ACC112 (cell line): ENCODE results near the gene SORCS3.

Experiments
- H2AFZ ChIP-seq: fragments of 200-600 bp; sonication (generic); one replicate; pipeline ENCODE4 v1.6.0; 2017; ENCODE audit warnings: antibody characterized with exemption, low read length; ENCODE audit not compliant: unreplicated experiment
- H3K27ac ChIP-seq: fragments of 200-600 bp; sonication (generic); 2 replicates; pipeline ENCODE4 v1.5.1; 2014; ENCODE audit warnings: low read depth, mild to moderate bottlenecking, antibody characterized with exemption, low read length, moderate library complexity
- H3K27me3 ChIP-seq: fragments of 200-600 bp; sonication (generic); 2 replicates; pipeline ENCODE4 v1.6.1; 2014; ENCODE audit warnings: mild to moderate bottlenecking, antibody characterized with exemption, low read length, moderate library complexity, mixed read lengths; ENCODE audit not compliant: insufficient read depth
- H3K36me3 ChIP-seq: fragments of 200-600 bp; sonication (generic); 2 replicates; pipeline ENCODE4 v1.6.1; 2016; ENCODE audit warnings: mild to moderate bottlenecking, antibody characterized with exemption, low read length, moderate library complexity, mixed read lengths; ENCODE audit not compliant: insufficient read depth
- H3K4me1 ChIP-seq: fragments of 200-600 bp; sonication (generic); one replicate; pipeline ENCODE4 v1.6.1; 2016; ENCODE audit warnings: low read length, mixed read lengths; ENCODE audit not compliant: insufficient read depth, unreplicated experiment, control insufficient read depth
- H3K4me3 ChIP-seq: fragments of 200-600 bp; sonication (generic); 2 replicates; pipeline ENCODE4 v1.5.1; 2014; ENCODE audit warnings: mild to moderate bottlenecking, low read depth, low read length
- H3K79me2 ChIP-seq: fragments of 200-600 bp; sonication (generic); one replicate; pipeline ENCODE4 v1.6.0; 2016; ENCODE audit warnings: low read length; ENCODE audit not compliant: control insufficient read depth, unreplicated experiment, insufficient read depth

Gene SORCS3

GRCh38 chr10:104641187-104641936 is at the start of gene SORCS3:
SORCS3 (plus strand) TSS chr10:104641290.
- Histone ChIP-seq H3K27ac (no peak within 1 kb of the TSS), H3K79me2 (no peaks in the 10 kb centered on the region), H3K27me3 (peaks cover 95% of the 10 kb centered on the region), H3K4me3 (no peak within 1 kb of the TSS), H2AFZ (no peak within 1 kb of the TSS), H3K4me1 (no peaks in the 10 kb centered on the region), H3K36me3 (no peaks in the 10 kb centered on the region)

DNA sequence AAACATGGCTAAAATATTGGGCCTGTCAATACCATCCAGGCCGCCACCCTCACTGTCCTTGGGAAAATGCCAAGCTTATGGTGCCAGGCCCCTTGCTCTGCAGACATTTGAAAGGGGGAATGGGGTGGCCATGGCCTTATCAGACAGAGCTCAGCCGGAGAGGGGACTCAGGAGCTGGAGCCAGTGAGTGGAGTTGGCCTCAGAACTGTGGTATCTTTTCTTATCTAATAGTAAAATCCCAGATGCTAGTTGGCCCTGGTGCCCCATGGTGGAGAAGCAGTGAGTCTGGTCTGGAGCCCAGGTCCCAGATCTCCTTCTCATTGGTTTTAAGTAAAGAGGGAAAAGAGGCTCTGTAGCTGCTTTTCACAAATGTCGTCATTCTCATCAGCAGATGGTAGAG is 49.6 kb upstream of the SORCS3 start:
- Histone ChIP-seq H3K4me1 (no peaks in the 10 kb centered on the region), H3K27me3 (peaks cover 26% of the 10 kb centered on the region; the same call in 1 of the 2 replicates), H3K27ac (no peak overlapping the region), H2AFZ (no peak overlapping the region), H3K4me3 (no peak overlapping the region), H3K36me3 (no peaks in the 10 kb centered on the region), H3K79me2 (no peaks in the 10 kb centered on the region)

DNA sequence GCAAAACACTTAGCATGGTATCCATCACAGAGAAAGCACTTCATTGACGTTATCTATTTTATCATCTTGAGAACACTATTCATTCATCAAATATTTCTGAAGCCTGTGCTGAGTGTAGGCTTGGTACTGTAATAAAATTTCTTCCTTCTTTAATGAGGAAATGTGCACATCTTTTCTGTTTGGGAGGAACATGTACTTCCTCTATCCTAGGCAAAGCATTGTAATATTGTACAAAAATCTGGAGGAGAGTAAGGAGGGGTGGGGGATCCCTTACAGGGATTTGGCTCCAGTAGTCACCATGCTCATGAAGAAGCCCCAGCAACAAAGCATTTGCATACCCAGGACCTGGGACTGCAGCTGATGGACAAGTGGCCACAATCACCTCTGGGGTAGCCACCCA is 39.9 kb upstream of the SORCS3 start:
- H3K4me1 ChIP-seq = no peaks in the 10 kb centered on the region
- no peak overlapping the region for H3K27ac ChIP-seq
- no peak overlapping the region for H2AFZ ChIP-seq
- H3K4me3 ChIP-seq = no peak overlapping the region
- no peaks in the 10 kb centered on the region for H3K79me2 ChIP-seq
- H3K27me3 ChIP-seq = peaks cover 18% of the 10 kb centered on the region
- no peaks in the 10 kb centered on the region for H3K36me3 ChIP-seq

GRCh38 chr10:104608091-104608828 is 32.8 kb upstream of the SORCS3 start:
- H3K4me3 ChIP-seq = no peak overlapping the region
- no peaks in the 10 kb centered on the region for H3K36me3 ChIP-seq
- H3K27ac ChIP-seq = no peak overlapping the region
- no peaks in the 10 kb centered on the region for H3K79me2 ChIP-seq
- H2AFZ ChIP-seq = no peak overlapping the region
- H3K4me1 ChIP-seq = no peaks in the 10 kb centered on the region
- 0 out of 2 replicates have a peak, but pooled peaks cover 3% of the 10 kb centered on the region for H3K27me3 ChIP-seq

GRCh38 chr10:104612571-104613205 is 28.4 kb upstream of the SORCS3 start:
- H3K36me3 ChIP-seq = no peaks in the 10 kb centered on the region
- no peaks in the 10 kb centered on the region for H3K4me1 ChIP-seq
- no peak overlapping the region for H3K4me3 ChIP-seq
- no peak overlapping the region for H3K27ac ChIP-seq
- H3K27me3 ChIP-seq = 0 out of 2 replicates have a peak, but pooled peaks cover 6% of the 10 kb centered on the region
- no peak overlapping the region for H2AFZ ChIP-seq
- no peaks in the 10 kb centered on the region for H3K79me2 ChIP-seq

DNA sequence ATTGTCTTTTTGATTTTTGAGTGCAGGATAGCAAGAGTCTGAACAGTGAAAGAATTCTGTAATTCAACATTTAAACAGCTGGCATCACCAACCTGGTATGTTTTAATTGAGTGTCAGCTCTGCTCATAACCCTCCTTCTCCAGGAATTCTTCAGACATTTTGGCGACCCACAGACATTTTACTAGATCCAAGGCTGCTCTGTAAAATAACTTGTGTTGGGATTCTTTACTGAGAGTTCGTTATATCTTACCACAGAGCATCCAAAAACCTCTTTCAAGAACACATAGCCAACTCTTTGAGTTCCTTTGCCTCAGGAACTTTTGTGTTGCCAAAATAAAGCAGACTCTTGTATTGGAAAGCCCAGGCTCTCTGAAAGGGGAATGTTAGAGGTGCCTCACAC is 27.7 kb upstream of the SORCS3 start:
- Histone ChIP-seq H2AFZ (no peak overlapping the region), H3K27me3 (0 out of 2 replicates have a peak, but pooled peaks cover 8% of the 10 kb centered on the region), H3K4me3 (no peak overlapping the region), H3K36me3 (no peaks in the 10 kb centered on the region), H3K79me2 (no peaks in the 10 kb centered on the region), H3K27ac (no peak overlapping the region), H3K4me1 (no peaks in the 10 kb centered on the region)

DNA sequence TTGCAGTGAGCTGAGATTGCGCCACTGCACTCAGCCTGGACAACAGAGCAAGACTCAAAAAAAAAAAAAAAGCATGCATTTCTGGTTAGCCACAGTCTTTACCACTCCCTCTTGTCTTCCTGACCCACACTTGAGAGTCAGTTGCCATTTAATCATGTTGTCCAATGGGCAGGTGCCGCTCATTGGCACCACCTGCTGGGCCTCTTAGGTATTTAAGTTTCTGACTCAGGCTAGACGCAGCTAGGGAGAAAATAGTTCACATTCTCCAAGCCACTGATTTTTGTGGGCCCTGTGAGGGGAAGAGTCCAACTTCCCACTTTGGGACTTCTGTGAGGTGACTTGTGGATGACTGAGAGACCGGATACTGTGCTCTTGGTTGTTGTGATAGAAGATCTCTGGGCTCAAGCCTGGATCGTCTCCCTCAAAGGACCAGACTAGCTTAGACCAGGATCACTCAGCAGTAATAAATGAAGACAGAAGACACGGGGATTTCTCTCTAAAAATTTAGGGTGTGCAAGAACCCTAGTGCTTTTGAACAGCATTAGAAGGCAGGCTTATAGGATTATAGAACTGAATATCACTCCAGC is 26.8 kb upstream of the SORCS3 start:
- Histone ChIP-seq H3K27ac (no peak overlapping the region), H3K27me3 (0 out of 2 replicates have a peak, but pooled peaks cover 8% of the 10 kb centered on the region)

DNA sequence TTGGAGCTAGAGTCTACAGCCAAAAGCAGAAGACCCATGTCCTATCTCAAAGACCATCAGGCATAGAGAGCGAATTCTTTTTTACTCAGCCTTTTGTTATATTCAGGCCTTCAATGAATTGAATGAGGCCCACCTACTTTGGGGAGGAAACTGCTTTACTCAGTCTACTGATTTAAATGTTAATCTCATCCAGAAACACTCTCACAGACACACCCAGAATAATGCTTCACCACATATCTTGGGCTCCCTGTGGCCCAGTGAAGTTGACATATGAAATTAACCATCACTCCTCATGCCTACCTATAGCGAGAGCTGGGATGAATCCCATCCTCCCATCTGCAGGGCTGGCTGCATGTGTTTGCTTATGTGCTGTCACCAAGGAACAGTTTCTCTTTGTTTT is 26.0 kb upstream of the SORCS3 start:
- no peak overlapping the region for H2AFZ ChIP-seq
- no peak overlapping the region for H3K27ac ChIP-seq
- no peaks in the 10 kb centered on the region for H3K36me3 ChIP-seq
- H3K4me3 ChIP-seq = no peak overlapping the region
- H3K4me1 ChIP-seq = no peaks in the 10 kb centered on the region
- H3K79me2 ChIP-seq = no peaks in the 10 kb centered on the region
- H3K27me3 ChIP-seq = 0 out of 2 replicates have a peak, but pooled peaks cover 5% of the 10 kb centered on the region

More for the DNA sequence above, 26.8 kb upstream of the SORCS3 start:
- Histone ChIP-seq H3K4me3 (no peak overlapping the region), H3K4me1 (no peaks in the 10 kb centered on the region), H3K79me2 (no peaks in the 10 kb centered on the region), H3K36me3 (no peaks in the 10 kb centered on the region), H2AFZ (no peak overlapping the region)

DNA sequence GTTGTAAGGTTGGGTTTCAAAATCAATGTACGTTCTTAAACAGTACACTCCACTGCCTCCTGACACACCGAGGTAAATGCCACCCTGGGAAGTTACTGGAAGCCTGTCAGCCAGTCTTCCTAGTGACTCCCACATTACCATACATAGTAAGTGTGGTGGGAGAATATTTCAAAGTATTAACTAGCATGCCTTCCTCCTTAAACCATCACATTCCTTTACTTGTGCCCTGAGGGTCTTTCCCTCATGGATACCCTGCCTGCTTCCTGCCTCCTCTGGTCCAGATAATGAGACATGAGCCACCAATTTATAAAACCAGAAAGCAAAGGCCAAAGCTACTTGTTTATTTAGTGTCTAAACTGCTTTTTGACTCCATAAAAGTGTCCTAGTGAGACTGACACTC is 23.3 kb upstream of the SORCS3 start:
- Histone ChIP-seq H2AFZ (no peak overlapping the region), H3K27me3 (peaks cover 11% of the 10 kb centered on the region; the same call in 1 of the 2 replicates), H3K27ac (no peak overlapping the region), H3K4me1 (no peaks in the 10 kb centered on the region), H3K36me3 (no peaks in the 10 kb centered on the region), H3K79me2 (no peaks in the 10 kb centered on the region), H3K4me3 (no peak overlapping the region)

DNA sequence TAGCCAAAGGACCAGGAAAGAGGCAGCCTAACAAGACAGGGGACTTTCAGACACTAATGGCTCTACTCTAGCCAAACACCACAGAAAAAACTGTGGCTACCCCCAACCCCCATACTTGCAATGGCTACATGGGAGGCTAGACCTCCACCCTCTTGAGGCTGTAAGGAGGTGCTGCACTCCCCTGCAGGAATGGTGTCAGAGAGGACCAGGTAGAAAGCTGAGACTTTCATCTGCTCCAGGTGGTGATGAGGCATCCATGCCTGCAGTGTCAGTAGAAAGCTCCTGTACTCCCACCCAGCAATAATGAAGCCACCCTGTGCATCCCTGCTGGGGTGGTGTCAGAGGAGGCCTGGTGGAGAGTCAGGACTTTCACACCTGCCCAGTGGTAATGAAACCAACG is 18.9 kb upstream of the SORCS3 start:
- H2AFZ ChIP-seq = no peak overlapping the region
- H3K4me1 ChIP-seq = no peaks in the 10 kb centered on the region
- H3K79me2 ChIP-seq = no peaks in the 10 kb centered on the region
- no peak overlapping the region for H3K27ac ChIP-seq
- no peaks in the 10 kb centered on the region for H3K36me3 ChIP-seq
- no peak overlapping the region for H3K4me3 ChIP-seq
- peaks cover 11% of the 10 kb centered on the region; the same call in 1 of the 2 replicates for H3K27me3 ChIP-seq
